GM20431 (cell line): ENCODE measurements around the gene P2RY2.

ENCODE experiments used
- in situ Hi-C: fragments of 300-500 bp; cut with MseI, MboI; formaldehyde crosslinking; loops from one replicate; pipeline ENCODE4 v1.15.0; 2020; ENCODE audit warnings: low sequenced_read_pairs; ENCODE audit not compliant: unreplicated experiment

The P2RY2 gene

DNA sequence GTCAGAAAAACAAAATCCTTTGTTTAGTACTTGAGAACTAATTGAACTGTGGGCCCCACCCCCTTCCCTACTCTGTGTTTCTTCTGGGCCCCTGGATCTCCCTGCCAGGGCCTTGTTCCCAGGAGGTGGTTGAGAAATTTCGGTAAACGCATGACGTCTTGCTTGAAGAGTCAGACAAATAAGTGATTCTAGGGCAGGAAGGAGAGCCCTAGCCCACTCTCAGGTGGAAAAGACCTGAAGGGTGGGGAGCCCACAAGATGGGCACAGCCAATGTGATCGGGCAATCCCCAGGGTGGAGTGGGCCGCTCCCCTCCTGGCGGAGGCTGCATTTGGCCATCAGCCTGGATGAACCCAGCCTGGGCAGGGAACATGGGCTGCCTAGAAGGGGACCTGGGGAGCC is 16.8 kb upstream of the P2RY2 start:
- in situ Hi-C loops: no loop called here

GRCh38 chr11:73201888-73202780 is 15.9 kb upstream of the P2RY2 start:
- in situ Hi-C loops: no loop called here

DNA sequence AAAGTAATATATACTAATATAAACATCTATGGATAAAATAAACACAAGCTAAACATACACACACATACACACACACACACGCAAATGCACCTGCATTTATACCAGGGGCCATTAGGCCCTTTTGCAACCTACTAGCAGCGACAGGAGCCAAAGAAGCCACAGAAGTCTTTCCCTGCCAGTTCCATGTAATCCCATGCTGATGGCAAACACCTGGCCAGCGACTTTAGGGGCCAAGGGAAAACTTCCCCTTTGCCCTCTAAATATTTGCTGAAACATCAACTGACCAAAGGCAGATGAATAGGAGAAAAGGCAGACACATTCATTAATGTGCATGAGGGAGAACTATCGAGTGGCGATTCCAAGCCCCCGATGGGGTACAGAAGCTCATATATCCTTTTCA is 14.8 kb upstream of the P2RY2 start:
- in situ Hi-C loops: no loop called here

GRCh38 chr11:73203790-73204189 is 14.3 kb upstream of the P2RY2 start:
- in situ Hi-C loops: no loop called here

GRCh38 chr11:73204711-73205121 is 13.4 kb upstream of the P2RY2 start:
- in situ Hi-C loops: no loop called here

DNA sequence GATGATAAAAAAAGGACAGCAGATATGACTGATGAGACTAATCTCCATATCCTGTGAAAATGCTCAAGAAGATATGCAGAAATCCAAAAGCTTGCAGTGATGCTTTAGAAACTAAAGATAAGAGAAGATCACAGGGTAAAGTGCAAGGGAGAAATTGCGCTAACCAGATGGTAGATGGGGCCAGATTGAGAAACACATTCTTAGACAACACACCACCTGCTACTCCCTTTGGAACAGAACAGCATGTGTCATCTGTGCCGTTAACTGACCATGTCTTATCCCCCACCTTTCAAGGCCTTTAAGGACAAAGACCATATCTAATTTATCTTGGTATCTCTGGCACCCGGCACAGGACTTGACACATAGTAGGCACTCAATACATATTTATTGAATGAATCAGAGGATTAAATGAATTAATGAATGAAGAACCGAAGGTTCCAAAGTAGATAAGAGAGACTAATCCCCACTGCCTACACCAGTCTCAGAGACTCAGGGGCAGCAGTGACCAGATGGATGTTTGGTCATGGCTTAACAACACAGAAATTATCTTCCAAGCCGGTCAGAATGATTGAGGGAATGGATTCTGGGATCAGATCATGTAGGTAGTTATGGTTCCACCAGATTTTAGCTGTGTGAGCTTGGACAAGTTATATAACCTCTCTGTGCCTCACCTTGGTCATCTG is 12.3 kb upstream of the P2RY2 start:
- in situ Hi-C loops: no loop called here

GRCh38 chr11:73206801-73207200 is 11.3 kb upstream of the P2RY2 start:
- in situ Hi-C loops: no loop called here

- in situ Hi-C loops: no loop called here
These were observed 8.2 kb upstream of the P2RY2 start for GRCh38 chr11:73209892-73210291.

GRCh38 chr11:73210916-73211667 is 7.0 kb upstream of the P2RY2 start:
- in situ Hi-C loops: no loop called here

DNA sequence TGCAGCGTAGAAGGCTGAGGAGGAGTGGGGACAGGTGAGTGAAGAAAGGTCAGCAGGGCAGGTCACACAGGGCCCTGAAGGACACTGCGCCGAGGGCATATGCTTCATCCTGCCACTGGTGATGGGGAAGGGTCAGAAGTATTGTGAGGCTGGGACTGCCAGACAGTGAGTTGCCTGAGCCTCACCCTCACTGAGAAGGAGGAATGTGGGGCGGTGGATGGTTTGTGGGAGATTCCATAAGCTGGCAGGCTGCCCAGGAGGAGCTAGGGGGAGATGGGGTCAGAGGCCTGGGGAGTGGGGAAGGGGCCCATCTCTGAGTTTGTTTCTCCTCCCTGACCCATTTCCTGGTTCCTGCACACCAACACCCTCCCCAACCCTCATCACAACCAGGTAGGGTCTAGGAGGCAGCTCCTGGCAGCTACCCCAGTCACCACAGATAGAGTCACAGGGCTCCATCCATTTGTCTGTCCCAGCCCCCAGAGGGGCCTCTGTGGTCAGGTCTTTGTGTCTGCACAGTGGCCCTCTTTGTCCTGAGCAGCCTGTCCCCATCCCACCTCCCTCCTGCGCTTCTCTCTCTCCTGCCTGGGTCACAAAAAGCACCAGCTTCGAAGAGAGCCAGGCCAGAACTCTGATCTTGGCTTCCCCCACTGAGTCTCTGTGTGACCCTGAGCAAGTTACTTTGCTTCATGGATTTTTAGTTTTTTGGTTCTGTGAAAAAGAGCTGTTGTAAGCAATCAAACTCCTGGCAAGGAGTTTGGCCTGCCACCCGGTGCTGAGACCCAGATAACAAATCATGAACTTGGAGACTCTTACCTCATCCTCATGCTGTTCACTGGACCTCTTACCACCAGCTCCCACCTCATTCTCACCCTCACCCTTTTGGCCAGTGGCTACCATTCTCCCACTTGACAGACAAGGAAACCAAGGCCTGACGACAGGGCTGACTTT is 4.6 kb upstream of the P2RY2 start:
- in situ Hi-C loops: no loop called here

- in situ Hi-C loops: no loop called here
These were observed 2.6 kb upstream of the P2RY2 start for GRCh38 chr11:73215191-73216134.

DNA sequence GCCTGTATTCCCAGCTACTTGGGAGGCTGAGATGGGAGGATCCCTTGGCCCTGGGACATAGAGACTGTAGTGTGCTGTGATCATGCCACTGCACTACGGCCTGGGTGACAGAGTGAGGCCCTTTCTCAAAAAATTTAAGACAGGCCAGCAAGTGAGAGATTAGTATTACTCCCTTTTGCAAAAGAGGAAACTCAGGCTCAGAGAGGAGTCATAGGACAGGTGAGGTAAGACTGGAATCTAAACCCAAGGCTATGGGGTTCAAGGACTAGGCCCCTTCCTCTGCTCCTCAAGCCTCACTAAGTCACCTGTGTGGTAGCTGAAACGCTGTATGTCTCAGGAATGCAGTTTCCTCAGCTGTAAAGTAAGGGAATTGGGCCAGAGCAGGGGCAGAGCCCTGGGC is 1.6 kb upstream of the P2RY2 start:
- in situ Hi-C loops: no loop called here

- in situ Hi-C loops: no loop called here
These were observed 811 bp upstream of the P2RY2 start for GRCh38 chr11:73217131-73217809.

GRCh38 chr11:73217810-73218105 is 323 bp upstream of the P2RY2 start:
- in situ Hi-C loops: no loop called here

DNA sequence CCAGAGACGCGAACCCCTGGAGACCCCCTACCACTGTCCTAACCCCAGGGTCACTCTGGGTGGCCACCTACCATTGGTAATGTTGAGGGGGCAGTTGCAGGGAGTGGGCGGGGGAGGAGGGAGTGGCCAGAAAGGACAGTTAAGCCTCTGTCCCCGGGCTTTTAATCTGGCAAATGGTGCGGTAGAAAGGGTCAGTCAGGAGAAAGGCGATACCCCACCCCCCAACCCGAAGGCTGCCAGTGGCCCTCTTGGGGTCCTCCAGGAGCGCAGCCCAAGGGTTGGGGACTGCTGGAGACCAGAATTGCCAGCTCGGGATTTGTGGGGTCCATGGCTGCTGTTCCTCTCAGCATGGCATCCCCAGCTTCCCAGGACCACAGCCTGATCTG is 742 bp downstream of the P2RY2 start:
- in situ Hi-C loops: no loop called here

DNA sequence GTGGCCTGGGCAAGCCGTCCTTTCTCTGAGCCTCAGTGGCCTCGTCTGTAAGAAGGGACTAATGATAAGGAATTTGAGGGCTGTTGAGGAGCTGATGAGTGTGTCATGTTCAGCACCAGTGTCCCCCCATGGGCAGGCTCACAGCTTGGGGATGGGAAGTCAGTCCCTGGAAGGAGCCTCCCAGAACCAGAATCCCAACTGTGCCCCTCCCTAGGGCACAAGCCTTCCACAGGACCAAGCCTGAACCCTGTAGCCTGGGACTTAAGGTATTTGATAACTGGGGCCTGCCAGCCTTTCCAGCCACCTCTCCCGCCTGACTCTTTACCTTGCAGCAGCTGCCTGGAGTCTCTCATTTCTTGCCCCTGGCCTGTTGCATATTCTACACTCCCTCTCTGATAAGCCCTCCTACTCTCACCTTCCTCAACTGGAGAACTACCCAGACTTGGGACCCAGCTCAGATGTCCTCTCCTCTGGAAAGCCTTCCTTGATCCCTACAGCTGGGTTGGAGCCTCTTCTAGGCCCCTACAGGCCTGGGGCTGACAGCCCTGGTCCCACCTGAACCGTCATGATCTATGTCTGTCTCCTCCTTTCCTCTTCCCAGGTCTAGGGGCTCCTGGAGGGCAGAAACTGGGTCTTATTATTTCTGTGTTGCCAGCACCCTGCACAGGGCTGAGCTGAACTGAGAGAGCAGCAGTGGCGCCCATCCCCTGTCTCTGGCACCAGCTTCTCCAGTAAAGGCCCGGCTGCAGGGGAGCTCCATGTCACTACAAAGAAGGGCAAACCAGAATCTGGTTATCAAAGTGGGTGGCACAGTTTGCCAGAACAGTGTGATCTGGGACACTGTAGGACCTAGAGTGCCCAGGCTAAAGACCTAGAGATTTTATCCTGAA is 1.6 kb downstream of the P2RY2 start:
- in situ Hi-C loops: no loop called here

- in situ Hi-C loops: no loop called here
These were observed 3.4 kb downstream of the P2RY2 start for GRCh38 chr11:73221451-73221850.
